ENCODE data around the gene FAM171A1. TPM values are rescaled to one million over a fixed set of nuclear protein-coding genes. Genes with fewer than 3 reads are reported as not detected.

The FAM171A1 gene
- total and polyA plus RNA-seq, 2 donors: 4.2 to 5.4 TPM

DNA sequence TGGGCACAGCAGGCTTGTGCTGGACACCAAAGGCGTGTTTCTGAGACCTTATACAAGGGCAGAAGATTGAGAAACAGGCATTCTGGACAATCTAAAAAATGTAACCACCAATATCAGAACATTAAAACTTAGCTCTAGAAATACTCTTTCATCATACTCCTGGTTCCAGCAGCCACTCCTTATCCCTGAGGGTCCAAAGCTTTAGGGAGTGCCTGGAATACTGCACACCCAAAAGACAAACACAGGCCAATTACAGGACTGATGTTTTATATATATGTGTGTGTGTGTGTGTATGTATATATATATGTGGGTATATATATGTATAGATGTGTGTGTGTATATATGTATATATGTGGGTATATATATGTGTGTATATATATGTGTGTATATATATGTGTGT is 39.6 kb downstream of the FAM171A1 start:
- Histone ChIP-seq H3K27ac (ENCODE audit: low read depth in 1 of 2, low read length in 1 of 2) (no peak overlapping the region), H3K9me3 (ENCODE audit: control insufficient read depth in 2 of 2, insufficient read depth in 1 of 2, low read length in 1 of 2) (no peaks in the 10 kb centered on the region), H3K36me3 (ENCODE audit: control insufficient read depth in 2 of 2, insufficient read depth in 2 of 2, low read length in 1 of 2) (no peaks in the 10 kb centered on the region), H3K4me3 (ENCODE audit: low read length in 2 of 2) (no peak overlapping the region), H3K4me1 (ENCODE audit: control insufficient read depth in 2 of 2, insufficient read depth in 2 of 2, low read length in 2 of 2) (no peaks in the 10 kb centered on the region), H3K27me3 (ENCODE audit: control insufficient read depth in 2 of 2, insufficient read depth in 1 of 2, low read length in 1 of 2) (no peaks in the 10 kb centered on the region)
- WGBS: 91% methylated on average over 1 of the region's 1 CpG
- DNase-seq (ENCODE audit: low read depth in 6 of 9, low spot score in 9 of 9): no peak

DNA sequence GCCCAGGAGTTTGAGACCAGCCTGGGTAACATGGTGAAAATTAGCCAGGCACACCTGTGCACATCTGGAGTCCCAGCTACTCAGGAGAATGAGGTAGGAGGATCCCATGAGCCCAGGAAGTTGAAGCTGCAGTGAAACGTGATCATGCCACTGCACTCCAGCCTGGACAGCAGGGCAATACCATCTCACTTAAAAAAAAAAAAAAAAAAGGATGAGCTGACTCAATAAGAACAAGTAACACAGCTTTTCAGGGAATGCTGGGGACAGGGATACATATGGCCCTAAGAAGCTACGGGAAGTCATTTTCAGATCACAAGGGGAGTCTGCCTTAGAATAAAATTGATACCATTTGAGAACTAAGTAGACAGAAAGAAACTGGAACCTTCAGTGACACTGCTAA is 41.7 kb downstream of the FAM171A1 start:
- Histone ChIP-seq H3K4me3 (ENCODE audit: low read length in 2 of 2) (no peak overlapping the region), H3K36me3 (ENCODE audit: control insufficient read depth in 2 of 2, insufficient read depth in 2 of 2, low read length in 1 of 2) (no peaks in the 10 kb centered on the region), H3K9me3 (ENCODE audit: control insufficient read depth in 2 of 2, insufficient read depth in 1 of 2, low read length in 1 of 2) (no peaks in the 10 kb centered on the region), H3K4me1 (ENCODE audit: control insufficient read depth in 2 of 2, insufficient read depth in 2 of 2, low read length in 2 of 2) (no peaks in the 10 kb centered on the region), H3K27me3 (ENCODE audit: control insufficient read depth in 2 of 2, insufficient read depth in 1 of 2, low read length in 1 of 2) (no peaks in the 10 kb centered on the region), H3K27ac (ENCODE audit: low read depth in 1 of 2, low read length in 1 of 2) (no peak overlapping the region)
- no peak for DNase-seq (ENCODE audit: low read depth in 6 of 9, low spot score in 9 of 9)
- 78% methylated on average over 2 of the region's 2 CpGs for WGBS

DNA sequence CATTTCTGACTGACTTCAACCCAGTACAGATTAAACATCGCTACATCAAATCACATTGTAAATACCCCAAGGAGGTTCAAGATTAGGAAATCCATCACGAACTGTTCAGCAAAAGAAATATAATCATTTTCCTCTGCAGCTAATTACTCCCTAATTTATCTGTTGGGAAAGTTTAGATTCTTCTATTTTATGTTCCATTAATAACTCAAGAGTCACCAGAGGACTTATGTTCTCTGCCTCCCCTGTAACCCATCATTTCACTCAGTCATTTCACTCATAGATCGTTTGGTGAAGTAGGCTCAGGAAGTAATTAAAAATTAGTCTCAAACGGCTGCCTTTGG is 45.2 kb downstream of the FAM171A1 start:
- Histone ChIP-seq H3K4me3 (ENCODE audit: low read length in 2 of 2) (no peak overlapping the region), H3K27me3 (ENCODE audit: control insufficient read depth in 2 of 2, insufficient read depth in 1 of 2, low read length in 1 of 2) (no peaks in the 10 kb centered on the region), H3K9me3 (ENCODE audit: control insufficient read depth in 2 of 2, insufficient read depth in 1 of 2, low read length in 1 of 2) (no peaks in the 10 kb centered on the region), H3K36me3 (ENCODE audit: control insufficient read depth in 2 of 2, insufficient read depth in 2 of 2, low read length in 1 of 2) (no peaks in the 10 kb centered on the region), H3K4me1 (ENCODE audit: control insufficient read depth in 2 of 2, insufficient read depth in 2 of 2, low read length in 2 of 2) (no peaks in the 10 kb centered on the region), H3K27ac (ENCODE audit: low read depth in 1 of 2, low read length in 1 of 2) (no peak overlapping the region)
- 55% methylated on average over 4 of the region's 4 CpGs for WGBS
- no peak for DNase-seq (ENCODE audit: low read depth in 6 of 9, low spot score in 9 of 9)

- Histone ChIP-seq H3K9me3 (ENCODE audit: control insufficient read depth in 2 of 2, insufficient read depth in 1 of 2, low read length in 1 of 2) (no peaks in the 10 kb centered on the region), H3K4me1 (ENCODE audit: control insufficient read depth in 2 of 2, insufficient read depth in 2 of 2, low read length in 2 of 2) (no peaks in the 10 kb centered on the region), H3K27ac (ENCODE audit: low read depth in 1 of 2, low read length in 1 of 2) (no peak overlapping the region), H3K27me3 (ENCODE audit: control insufficient read depth in 2 of 2, insufficient read depth in 1 of 2, low read length in 1 of 2) (no peaks in the 10 kb centered on the region), H3K4me3 (ENCODE audit: low read length in 2 of 2) (no peak overlapping the region), H3K36me3 (ENCODE audit: control insufficient read depth in 2 of 2, insufficient read depth in 2 of 2, low read length in 1 of 2) (no peaks in the 10 kb centered on the region)
- 81% methylated on average over 20 of the region's 20 CpGs for WGBS
- DNase-seq (ENCODE audit: low read depth in 6 of 9, low spot score in 9 of 9): no peak
Measured at GRCh38 chr10:15325243-15325943, 45.7 kb downstream of the FAM171A1 start.

DNA sequence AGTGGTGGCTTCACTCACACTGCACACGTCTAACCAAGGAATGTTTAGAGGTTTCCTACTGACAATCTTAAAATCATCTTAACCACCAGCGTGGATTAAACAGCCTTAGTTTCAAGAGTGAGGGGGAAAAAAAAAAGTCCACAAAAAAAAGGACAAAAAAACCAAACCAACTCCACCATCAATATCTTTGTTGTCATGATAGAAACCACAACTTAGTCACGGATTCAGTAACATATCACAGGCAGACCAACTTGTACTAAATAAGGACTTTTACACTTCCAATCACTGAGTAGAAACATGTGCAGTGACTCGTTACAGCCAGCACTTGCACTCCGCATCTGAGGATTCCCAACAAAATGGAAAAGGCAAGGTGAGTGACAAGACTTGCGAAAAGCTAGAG is 46.5 kb downstream of the FAM171A1 start:
- 77% methylated on average over 6 of the region's 6 CpGs for WGBS
- Histone ChIP-seq H3K27me3 (ENCODE audit: control insufficient read depth in 2 of 2, insufficient read depth in 1 of 2, low read length in 1 of 2) (no peaks in the 10 kb centered on the region), H3K9me3 (ENCODE audit: control insufficient read depth in 2 of 2, insufficient read depth in 1 of 2, low read length in 1 of 2) (no peaks in the 10 kb centered on the region), H3K36me3 (ENCODE audit: control insufficient read depth in 2 of 2, insufficient read depth in 2 of 2, low read length in 1 of 2) (no peaks in the 10 kb centered on the region), H3K4me3 (ENCODE audit: low read length in 2 of 2) (no peak overlapping the region), H3K4me1 (ENCODE audit: control insufficient read depth in 2 of 2, insufficient read depth in 2 of 2, low read length in 2 of 2) (no peaks in the 10 kb centered on the region), H3K27ac (ENCODE audit: low read depth in 1 of 2, low read length in 1 of 2) (no peak overlapping the region)
- DNase-seq (ENCODE audit: low read depth in 6 of 9, low spot score in 9 of 9): no peak

DNA sequence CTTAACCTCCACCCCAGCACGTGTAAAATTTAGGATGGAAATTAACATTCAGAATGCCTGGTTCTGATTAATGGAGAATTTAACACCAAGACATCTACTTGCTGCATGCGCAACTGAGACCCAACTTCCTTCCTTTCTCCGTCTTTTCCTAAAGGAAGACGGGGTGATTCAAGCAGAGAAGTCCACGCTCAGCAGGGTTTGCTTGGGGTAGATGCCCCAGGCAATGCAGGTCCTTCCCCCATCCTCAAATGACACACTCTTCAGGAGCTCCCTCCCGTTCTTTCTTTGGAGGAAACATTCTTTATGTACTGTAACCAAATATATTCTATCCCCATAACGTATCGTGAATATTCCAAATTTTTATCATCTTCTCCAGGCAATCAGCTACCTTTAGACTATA is 47.0 kb downstream of the FAM171A1 start:
- Histone ChIP-seq H3K9me3 (ENCODE audit: control insufficient read depth in 2 of 2, insufficient read depth in 1 of 2, low read length in 1 of 2) (no peaks in the 10 kb centered on the region), H3K4me1 (ENCODE audit: control insufficient read depth in 2 of 2, insufficient read depth in 2 of 2, low read length in 2 of 2) (no peaks in the 10 kb centered on the region), H3K27me3 (ENCODE audit: control insufficient read depth in 2 of 2, insufficient read depth in 1 of 2, low read length in 1 of 2) (no peaks in the 10 kb centered on the region), H3K4me3 (ENCODE audit: low read length in 2 of 2) (no peak overlapping the region), H3K36me3 (ENCODE audit: control insufficient read depth in 2 of 2, insufficient read depth in 2 of 2, low read length in 1 of 2) (no peaks in the 10 kb centered on the region), H3K27ac (ENCODE audit: low read depth in 1 of 2, low read length in 1 of 2) (no peak overlapping the region)
- no peak for DNase-seq (ENCODE audit: low read depth in 6 of 9, low spot score in 9 of 9)
- WGBS: 79% methylated on average over 8 of the region's 8 CpGs

GRCh38 chr10:15322356-15322755 is 48.7 kb downstream of the FAM171A1 start:
- Histone ChIP-seq H3K36me3 (ENCODE audit: control insufficient read depth in 2 of 2, insufficient read depth in 2 of 2, low read length in 1 of 2) (no peaks in the 10 kb centered on the region), H3K9me3 (ENCODE audit: control insufficient read depth in 2 of 2, insufficient read depth in 1 of 2, low read length in 1 of 2) (no peaks in the 10 kb centered on the region), H3K27me3 (ENCODE audit: control insufficient read depth in 2 of 2, insufficient read depth in 1 of 2, low read length in 1 of 2) (no peaks in the 10 kb centered on the region), H3K27ac (ENCODE audit: low read depth in 1 of 2, low read length in 1 of 2) (no peak overlapping the region), H3K4me1 (ENCODE audit: control insufficient read depth in 2 of 2, insufficient read depth in 2 of 2, low read length in 2 of 2) (no peaks in the 10 kb centered on the region), H3K4me3 (ENCODE audit: low read length in 2 of 2) (no peak overlapping the region)
- no peak for DNase-seq (ENCODE audit: low read depth in 6 of 9, low spot score in 9 of 9)
- WGBS: 97% methylated on average over 2 of the region's 2 CpGs

DNA sequence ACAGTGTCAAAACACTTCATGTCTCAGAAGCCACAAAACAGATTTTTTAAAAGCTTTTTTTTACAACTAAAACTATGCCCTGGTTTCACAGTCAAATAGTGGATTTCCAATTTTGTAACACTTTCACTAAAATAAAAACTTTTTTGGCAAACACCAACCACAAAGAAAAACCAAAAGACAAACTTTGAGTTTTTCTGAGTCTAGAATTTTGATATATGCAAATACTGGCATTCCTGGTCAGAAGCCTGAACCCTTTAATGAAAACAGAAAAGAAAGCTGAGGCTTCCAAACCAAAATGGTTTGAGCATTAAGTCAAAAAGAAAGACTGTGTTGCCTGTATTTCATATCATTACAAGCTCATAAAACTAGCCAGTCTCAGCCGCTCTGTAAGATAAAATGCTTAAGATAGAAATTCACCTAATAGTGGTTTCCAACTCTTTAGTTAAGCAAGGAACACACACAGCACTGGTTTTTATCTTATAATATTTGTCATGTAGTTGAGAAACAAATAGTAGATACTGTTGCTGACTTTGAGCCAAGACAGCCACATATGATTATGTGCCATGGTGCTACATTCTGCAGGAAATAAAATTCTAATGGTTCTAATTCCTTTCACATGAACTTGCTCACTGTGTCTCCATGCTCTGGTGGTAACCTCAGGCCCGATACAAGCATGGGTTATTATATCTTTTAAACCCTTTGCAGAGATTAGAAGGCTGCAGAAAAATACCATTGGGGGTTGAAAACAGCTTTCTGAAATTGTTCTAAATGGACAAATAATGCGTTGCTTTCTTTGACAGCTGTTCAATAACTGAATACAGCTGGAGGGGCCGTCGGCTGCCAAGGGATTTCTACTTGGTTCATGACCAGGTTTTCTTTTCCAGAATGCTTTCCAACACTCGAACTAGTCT is 49.4 kb downstream of the FAM171A1 start:
- Histone ChIP-seq H3K36me3 (ENCODE audit: control insufficient read depth in 2 of 2, insufficient read depth in 2 of 2, low read length in 1 of 2) (no peaks in the 10 kb centered on the region), H3K4me3 (ENCODE audit: low read length in 2 of 2) (no peak overlapping the region), H3K27ac (ENCODE audit: low read depth in 1 of 2, low read length in 1 of 2) (no peak overlapping the region), H3K27me3 (ENCODE audit: control insufficient read depth in 2 of 2, insufficient read depth in 1 of 2, low read length in 1 of 2) (no peaks in the 10 kb centered on the region), H3K9me3 (ENCODE audit: control insufficient read depth in 2 of 2, insufficient read depth in 1 of 2, low read length in 1 of 2) (no peaks in the 10 kb centered on the region), H3K4me1 (ENCODE audit: control insufficient read depth in 2 of 2, insufficient read depth in 2 of 2, low read length in 2 of 2) (no peaks in the 10 kb centered on the region)
- DNase-seq (ENCODE audit: low read depth in 6 of 9, low spot score in 9 of 9): no peak
- WGBS: 94% methylated on average over 6 of the region's 6 CpGs

DNA sequence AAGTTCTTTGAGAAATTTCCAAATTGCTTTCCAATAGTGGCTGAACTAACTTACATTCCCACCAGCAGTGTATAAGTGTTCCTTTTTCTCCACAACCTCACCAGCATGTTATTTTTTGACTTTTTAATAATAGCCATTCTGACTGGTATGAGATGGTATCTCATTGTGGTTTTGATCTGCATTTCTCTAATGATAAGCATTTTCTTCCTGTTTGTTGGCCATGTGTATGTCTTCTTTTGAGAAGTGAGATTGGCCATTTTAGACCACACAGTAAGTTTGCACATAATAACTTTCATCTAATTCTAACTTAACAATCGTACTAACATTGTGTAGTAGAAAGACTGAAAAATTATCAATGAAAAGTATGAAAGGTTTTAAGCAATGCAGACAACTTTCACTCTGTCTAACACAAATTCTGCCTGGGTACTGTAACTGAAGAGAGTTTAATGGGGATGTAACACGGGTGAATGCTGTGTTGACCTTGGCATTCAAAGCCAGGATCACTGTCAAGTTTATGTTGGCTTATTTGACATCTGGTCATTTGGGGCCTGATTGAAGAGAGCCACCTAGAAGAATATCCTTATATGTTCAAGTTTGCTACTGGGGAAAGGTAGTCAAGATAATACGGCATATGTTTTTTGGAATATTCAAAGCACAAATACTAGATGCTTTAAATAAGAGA is 50.4 kb downstream of the FAM171A1 start:
- H3K4me1 ChIP-seq (ENCODE audit: control insufficient read depth in 2 of 2, insufficient read depth in 2 of 2, low read length in 2 of 2): no peaks in the 10 kb centered on the region
- H3K27ac ChIP-seq (ENCODE audit: low read depth in 1 of 2, low read length in 1 of 2): no peak overlapping the region
- H3K36me3 ChIP-seq (ENCODE audit: control insufficient read depth in 2 of 2, insufficient read depth in 2 of 2, low read length in 1 of 2): no peaks in the 10 kb centered on the region
- no peaks in the 10 kb centered on the region for H3K9me3 ChIP-seq (ENCODE audit: control insufficient read depth in 2 of 2, insufficient read depth in 1 of 2, low read length in 1 of 2)
- no peak overlapping the region for H3K4me3 ChIP-seq (ENCODE audit: low read length in 2 of 2)
- WGBS: 63% methylated on average over 3 of the region's 3 CpGs
- no peak for DNase-seq (ENCODE audit: low read depth in 6 of 9, low spot score in 9 of 9)
- no peaks in the 10 kb centered on the region for H3K27me3 ChIP-seq (ENCODE audit: control insufficient read depth in 2 of 2, insufficient read depth in 1 of 2, low read length in 1 of 2)

Measured in thymus (tissue), 11 donors.